Testis (tissue), 5 donors: ENCODE results near the gene XRCC1. TPM values are rescaled to one million over a fixed set of nuclear protein-coding genes. Genes with fewer than 3 reads are reported as not detected.

ENCODE experiments used
- DNase-seq: peaks from one replicate; pipeline ENCODE4 v3.0.0-alpha.2; 2019
- H3K27ac ChIP-seq, 2 donors: fragments of 200-600 bp; sonication (generic); one replicate each; pipeline ENCODE4 v1.5.1; 2019
- H3K27me3 ChIP-seq: fragments of 200-600 bp; sonication (generic); one replicate; pipeline ENCODE4 v1.5.1; 2019
- H3K36me3 ChIP-seq: fragments of 200-600 bp; sonication (generic); one replicate; pipeline ENCODE4 v1.5.1; 2017; ENCODE audit warnings: low read depth; ENCODE audit errors: missing control alignments
- H3K4me1 ChIP-seq: fragments of 200-600 bp; sonication (generic); one replicate; pipeline ENCODE4 v1.5.1; 2019
- H3K4me3 ChIP-seq, 2 donors: fragments of 200-600 bp; sonication (generic); one replicate each; pipeline ENCODE4 v1.5.1; 2017 to 2019
- H3K9me3 ChIP-seq: fragments of 200-600 bp; sonication (generic); one replicate; pipeline ENCODE4 v1.5.1; 2017
- POLR2A ChIP-seq: fragments of 450-650 bp; IDR thresholded peaks from one replicate; pipeline ENCODE4 v1.6.1; 2017; ENCODE audit warnings: antibody characterized with exemption, mild to moderate bottlenecking, moderate library complexity
- WGBS, 2 donors: methylation state at CpG; one replicate each; pipeline ENCODE4 v1.1.5; 2018; 5-methylcytosine and 5-hydroxymethylcytosine counted together
- intact Hi-C: fragments of 100-400 bp; cut with DNase I; formaldehyde crosslinking; loops from one replicate; pipeline ENCODE4 v1.15.1; 2023; ENCODE audit warnings: low total_unique reads
- long read RNA-seq, 2 donors: transcript quantifications; one replicate each; lab custom pipeline, GENCODE V29; 2026
- polyA plus RNA-seq: library from polyadenylated mRNA; stranded (reverse); fragments of 350-450 nt; fragmentation: Illumina TruSeq; extraction: RNeasy Lipid Tissue Mini Kit (QIAGEN cat#74804); gene quantifications from one replicate; pipeline ENCODE4 v1.2.3, GENCODE V29; 2014; ENCODE audit warnings: low read depth, low replicate concordance; ENCODE audit not compliant: insufficient read depth
- total RNA-seq, 2 donors: library from RNA; depleted of rRNA; stranded (reverse); fragments of >200 nt; gene quantifications; one replicate each; pipeline ENCODE4 v1.2.3, GENCODE V29; 2016
- TF ChIP-seq, protein P1 (sequence below), 3 experiments: fragments of 450-650 bp in 2 of 3; fragments of 200-600 bp in 1 of 3; sonication (generic) in 1 of 3; IDR thresholded peaks; one replicate each; pipeline ENCODE4 v1.5.1; 2016 to 2019; ENCODE audit warnings: antibody characterized with exemption in 3 of 3, mild to moderate bottlenecking in 2 of 3, moderate library complexity in 1 of 3

The XRCC1 gene, protein sequence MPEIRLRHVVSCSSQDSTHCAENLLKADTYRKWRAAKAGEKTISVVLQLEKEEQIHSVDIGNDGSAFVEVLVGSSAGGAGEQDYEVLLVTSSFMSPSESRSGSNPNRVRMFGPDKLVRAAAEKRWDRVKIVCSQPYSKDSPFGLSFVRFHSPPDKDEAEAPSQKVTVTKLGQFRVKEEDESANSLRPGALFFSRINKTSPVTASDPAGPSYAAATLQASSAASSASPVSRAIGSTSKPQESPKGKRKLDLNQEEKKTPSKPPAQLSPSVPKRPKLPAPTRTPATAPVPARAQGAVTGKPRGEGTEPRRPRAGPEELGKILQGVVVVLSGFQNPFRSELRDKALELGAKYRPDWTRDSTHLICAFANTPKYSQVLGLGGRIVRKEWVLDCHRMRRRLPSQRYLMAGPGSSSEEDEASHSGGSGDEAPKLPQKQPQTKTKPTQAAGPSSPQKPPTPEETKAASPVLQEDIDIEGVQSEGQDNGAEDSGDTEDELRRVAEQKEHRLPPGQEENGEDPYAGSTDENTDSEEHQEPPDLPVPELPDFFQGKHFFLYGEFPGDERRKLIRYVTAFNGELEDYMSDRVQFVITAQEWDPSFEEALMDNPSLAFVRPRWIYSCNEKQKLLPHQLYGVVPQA
- total RNA-seq (10 to 100 TPM; 40.6 to 44.8 TPM), polyA plus RNA-seq (49.1 TPM)
- long read RNA-seq, donor 1, partial matches to known transcripts, result 6 of 8 reads
- long read RNA-seq, donor 1, other reads (novel, unspliced or antisense), result 0 of 8 reads
- long read RNA-seq, donor 2, partial matches to known transcripts, result 0 of 2 reads
- long read RNA-seq, donor 2, other reads (novel, unspliced or antisense), result 0 of 2 reads

DNA sequence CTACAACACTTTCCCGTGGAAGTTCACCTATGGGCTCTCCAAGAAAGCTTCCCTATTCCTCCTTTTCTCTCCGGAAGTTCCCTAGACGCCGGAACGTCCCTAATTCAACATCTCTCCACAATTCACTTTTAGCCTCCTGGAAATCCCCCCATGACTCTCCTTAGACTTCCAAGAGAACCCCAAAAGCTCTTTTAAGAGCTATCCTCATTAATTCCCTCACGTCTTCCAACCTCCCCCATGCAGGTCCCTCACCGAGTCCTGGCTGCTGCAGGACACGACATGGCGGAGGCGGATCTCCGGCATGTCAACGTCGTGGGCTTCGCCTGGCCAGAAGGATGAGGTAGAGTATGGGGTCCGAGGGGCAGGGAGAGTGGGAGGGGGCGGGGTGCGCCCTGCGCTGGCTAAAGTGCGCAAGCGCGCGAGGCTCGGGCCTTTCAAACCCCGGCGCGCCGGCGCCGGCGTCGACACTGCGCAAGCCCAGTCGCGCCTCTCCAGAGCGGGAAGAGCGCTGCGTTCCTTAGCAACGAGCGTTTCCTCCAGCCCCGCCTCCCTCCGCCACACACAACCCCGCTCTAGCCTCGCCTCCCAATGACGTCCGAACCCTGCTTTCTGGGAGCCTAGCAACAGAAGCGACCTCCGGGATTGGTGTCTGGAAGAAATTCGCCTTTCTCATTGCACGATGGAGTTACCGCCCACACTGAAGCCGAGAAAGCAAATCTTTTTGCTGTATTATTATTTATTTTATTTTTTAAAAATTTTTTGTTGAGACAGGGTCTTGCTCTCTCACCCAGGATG lies at the start of gene XRCC1, which contains the start of gene PINLYP:
XRCC1 (minus strand) TSS at position 372 of the 795 bp plus-strand sequence; CDS start at position 303, 69 bp downstream.
PINLYP (plus strand) TSS at position 646 of the 795 bp plus-strand sequence. CDS start 1,391 bp downstream, outside the sequence.
- Histone ChIP-seq H3K27me3 (no peaks in the 10 kb centered on the region), H3K4me3 (peak within 1 kb of the TSS; percentile 71 to 73), H3K27ac (peak within 1 kb of the TSS; percentile 12 to 72), H3K9me3 (no peaks in the 10 kb centered on the region), H3K4me1 (no peaks in the 10 kb centered on the region), H3K36me3 (no peaks in the 10 kb centered on the region)
- peak; percentile 99 for DNase-seq
- 0 to 1% methylated on average over 28 to 51 of the region's 51 CpGs for WGBS, 2 donors
- no peak for TF ChIP-seq POLR2A
- TF ChIP-seq, protein P1, sequence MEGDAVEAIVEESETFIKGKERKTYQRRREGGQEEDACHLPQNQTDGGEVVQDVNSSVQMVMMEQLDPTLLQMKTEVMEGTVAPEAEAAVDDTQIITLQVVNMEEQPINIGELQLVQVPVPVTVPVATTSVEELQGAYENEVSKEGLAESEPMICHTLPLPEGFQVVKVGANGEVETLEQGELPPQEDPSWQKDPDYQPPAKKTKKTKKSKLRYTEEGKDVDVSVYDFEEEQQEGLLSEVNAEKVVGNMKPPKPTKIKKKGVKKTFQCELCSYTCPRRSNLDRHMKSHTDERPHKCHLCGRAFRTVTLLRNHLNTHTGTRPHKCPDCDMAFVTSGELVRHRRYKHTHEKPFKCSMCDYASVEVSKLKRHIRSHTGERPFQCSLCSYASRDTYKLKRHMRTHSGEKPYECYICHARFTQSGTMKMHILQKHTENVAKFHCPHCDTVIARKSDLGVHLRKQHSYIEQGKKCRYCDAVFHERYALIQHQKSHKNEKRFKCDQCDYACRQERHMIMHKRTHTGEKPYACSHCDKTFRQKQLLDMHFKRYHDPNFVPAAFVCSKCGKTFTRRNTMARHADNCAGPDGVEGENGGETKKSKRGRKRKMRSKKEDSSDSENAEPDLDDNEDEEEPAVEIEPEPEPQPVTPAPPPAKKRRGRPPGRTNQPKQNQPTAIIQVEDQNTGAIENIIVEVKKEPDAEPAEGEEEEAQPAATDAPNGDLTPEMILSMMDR (IDR thresholded peaks at IDR 0.05), result peak in 1 of 3 experiments; percentile 7
- intact Hi-C loops, result no loop called here

DNA sequence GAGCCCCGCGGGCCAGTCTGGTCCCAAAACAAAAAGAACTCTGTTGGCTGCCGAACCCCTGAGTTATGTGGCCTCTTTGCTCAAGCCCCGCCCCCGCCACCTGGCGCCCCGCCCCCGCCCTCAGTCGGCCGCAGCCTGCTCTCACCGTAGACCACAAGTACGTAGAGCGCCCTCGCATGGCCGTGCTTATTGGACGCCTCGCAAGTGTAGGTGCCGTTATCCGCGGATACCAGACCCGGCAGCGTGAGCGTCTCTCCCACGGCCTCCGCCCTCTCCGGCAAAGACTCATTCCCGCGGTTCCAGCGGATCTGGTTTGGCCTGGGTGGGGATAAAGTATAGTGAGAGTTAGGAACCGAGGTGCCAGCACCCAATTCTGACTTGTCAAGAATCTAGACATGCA lies 49.6 kb upstream of the XRCC1 start:
- no peaks in the 10 kb centered on the region for H3K36me3 ChIP-seq
- no peak overlapping the region for H3K27ac ChIP-seq
- no peak for TF ChIP-seq POLR2A
- TF ChIP-seq, protein P1 (IDR thresholded peaks at IDR 0.05), result no peak
- H3K27me3 ChIP-seq, result no peaks in the 10 kb centered on the region
- H3K4me3 ChIP-seq, result peak overlapping the region in 1 of 2 donors; percentile 3
- WGBS, 2 donors, result 15 to 24% methylated on average over 5 to 30 of the region's 30 CpGs
- no peaks in the 10 kb centered on the region for H3K9me3 ChIP-seq
- H3K4me1 ChIP-seq, result no peaks in the 10 kb centered on the region
- DNase-seq, result peak; percentile 81
- intact Hi-C loops, result no loop called here

DNA sequence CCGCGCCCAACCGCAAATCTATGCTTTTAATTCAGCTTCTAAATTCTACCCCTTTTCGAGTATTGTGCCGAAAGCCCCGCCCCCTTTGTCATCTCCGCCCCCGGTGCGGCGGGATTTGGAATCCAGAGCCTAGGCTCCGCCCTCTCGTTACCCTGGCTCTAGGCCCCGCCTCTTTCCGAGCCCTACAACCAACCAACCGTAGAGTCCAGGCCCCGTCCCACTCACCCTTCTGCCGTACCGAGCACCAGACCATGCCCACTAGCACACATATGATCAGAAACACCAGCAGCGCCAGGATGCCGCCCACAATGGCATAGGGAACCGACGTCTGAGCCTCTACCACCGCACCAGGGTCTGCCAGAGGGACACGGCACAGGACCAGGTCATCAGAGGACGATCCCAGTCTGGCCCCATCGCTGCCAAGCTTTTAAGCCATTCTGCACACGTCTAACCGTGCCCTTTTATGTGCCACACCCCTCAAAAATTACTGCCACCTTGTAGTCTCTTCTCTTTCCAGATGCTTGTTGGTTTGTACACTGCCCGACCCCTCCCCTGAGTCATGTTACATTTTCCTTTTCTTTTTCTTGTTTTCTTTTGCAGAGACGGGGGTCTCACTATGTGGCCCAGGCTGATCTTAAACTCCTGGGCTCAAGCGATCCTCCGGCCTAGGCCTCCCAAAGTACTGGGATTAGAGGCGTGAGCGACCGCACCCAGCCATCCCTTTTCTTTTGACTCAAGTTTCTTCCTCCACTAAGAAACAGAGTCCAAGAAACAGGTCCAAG lies 48.8 kb upstream of the XRCC1 start:
- no peaks in the 10 kb centered on the region for H3K4me1 ChIP-seq
- no peaks in the 10 kb centered on the region for H3K27me3 ChIP-seq
- 59 to 73% methylated on average over 27 to 35 of the region's 35 CpGs for WGBS, 2 donors
- no peaks in the 10 kb centered on the region for H3K36me3 ChIP-seq
- intact Hi-C loops, result no loop called here
- TF ChIP-seq, protein P1 (IDR thresholded peaks at IDR 0.05), result no peak
- no peak for TF ChIP-seq POLR2A
- peak overlapping the region; percentile 15 to 18 for H3K4me3 ChIP-seq
- H3K27ac ChIP-seq, result no peak overlapping the region
- H3K9me3 ChIP-seq, result no peaks in the 10 kb centered on the region
- peak; percentile 69 for DNase-seq

DNA sequence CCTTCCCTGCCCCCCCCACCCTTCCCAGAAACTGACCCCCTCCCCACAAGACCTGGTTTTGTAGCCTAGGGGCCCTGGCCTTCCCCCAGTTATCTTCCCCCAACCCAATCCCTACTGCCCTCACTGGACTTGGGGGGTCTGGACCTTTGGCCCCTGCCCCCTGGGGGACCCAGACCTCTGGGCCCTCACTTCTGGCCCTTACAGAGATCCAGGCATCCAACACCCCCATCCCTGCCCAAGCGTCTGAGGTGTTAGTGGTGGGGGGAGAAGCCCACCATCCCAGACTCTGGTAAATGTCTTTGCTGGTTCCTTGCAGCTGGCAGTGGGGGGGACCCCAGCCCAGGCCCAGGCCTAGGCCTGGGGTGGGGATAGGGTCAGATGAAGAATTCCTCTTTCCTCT lies 47.6 kb upstream of the XRCC1 start:
- Histone ChIP-seq H3K9me3 (no peaks in the 10 kb centered on the region), H3K27ac (no peak overlapping the region), H3K4me3 (peak overlapping the region; percentile 15 to 18), H3K4me1 (no peaks in the 10 kb centered on the region), H3K27me3 (no peaks in the 10 kb centered on the region), H3K36me3 (no peaks in the 10 kb centered on the region)
- TF ChIP-seq POLR2A, result no peak
- TF ChIP-seq, protein P1 (IDR thresholded peaks at IDR 0.05), result no peak
- WGBS, 2 donors, result 67 to 79% methylated on average over 1 of the region's 1 CpG
- intact Hi-C loops, result no loop called here
- no peak for DNase-seq
